Esophagus squamous epithelium (tissue), 4 donors: Measurements from ENCODE around the gene AMFR.

Source experiments
- POLR2A ChIP-seq, 4 donors: fragments of 450-650 bp; IDR thresholded peaks; one replicate each; pipeline ENCODE4 v1.6.1; 2017; ENCODE audit warnings: antibody characterized with exemption in 4 of 4, mild to moderate bottlenecking in 4 of 4, moderate library complexity in 3 of 4
- TF ChIP-seq, protein P1 (sequence below), 6 experiments: fragments of 450-650 bp in 4 of 6; fragments of 200-600 bp in 2 of 6; sonication (generic) in 2 of 6; IDR thresholded peaks; one replicate each; pipeline ENCODE4 v1.5.1; 2016 to 2019; ENCODE audit warnings: antibody characterized with exemption in 6 of 6, mild to moderate bottlenecking in 4 of 6, moderate library complexity in 4 of 6

DNA sequence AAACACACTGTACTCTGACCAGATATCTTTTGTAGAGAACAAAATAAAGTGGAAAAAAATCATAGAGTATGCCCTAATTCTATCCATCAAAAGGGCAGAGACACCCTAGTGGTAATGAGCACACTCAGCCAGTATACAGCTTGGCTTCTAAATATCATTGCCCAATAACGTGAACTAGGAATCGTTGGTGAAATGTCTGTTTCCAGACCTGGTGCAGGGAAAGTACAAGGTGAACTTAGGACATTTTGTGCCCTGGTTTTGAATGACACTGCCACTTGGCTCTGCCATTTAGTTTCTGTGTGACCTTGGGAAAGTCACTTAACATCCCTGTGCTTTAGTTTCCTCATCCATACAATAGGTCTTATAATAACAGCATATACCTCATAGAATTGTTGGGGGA lies 13.7 kb downstream of the AMFR start:
- TF ChIP-seq, protein P1, sequence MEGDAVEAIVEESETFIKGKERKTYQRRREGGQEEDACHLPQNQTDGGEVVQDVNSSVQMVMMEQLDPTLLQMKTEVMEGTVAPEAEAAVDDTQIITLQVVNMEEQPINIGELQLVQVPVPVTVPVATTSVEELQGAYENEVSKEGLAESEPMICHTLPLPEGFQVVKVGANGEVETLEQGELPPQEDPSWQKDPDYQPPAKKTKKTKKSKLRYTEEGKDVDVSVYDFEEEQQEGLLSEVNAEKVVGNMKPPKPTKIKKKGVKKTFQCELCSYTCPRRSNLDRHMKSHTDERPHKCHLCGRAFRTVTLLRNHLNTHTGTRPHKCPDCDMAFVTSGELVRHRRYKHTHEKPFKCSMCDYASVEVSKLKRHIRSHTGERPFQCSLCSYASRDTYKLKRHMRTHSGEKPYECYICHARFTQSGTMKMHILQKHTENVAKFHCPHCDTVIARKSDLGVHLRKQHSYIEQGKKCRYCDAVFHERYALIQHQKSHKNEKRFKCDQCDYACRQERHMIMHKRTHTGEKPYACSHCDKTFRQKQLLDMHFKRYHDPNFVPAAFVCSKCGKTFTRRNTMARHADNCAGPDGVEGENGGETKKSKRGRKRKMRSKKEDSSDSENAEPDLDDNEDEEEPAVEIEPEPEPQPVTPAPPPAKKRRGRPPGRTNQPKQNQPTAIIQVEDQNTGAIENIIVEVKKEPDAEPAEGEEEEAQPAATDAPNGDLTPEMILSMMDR (IDR thresholded peaks at IDR 0.05) = no peak
- TF ChIP-seq POLR2A (IDR thresholded peaks at IDR 0.05) = no peak
